Neuron (in vitro differentiated cells): Measurements from ENCODE around the gene ANKRD27.
"Not testable (repeated sequence)": the region's sequence is repeated elsewhere in the genome, so short reads cannot be mapped to it uniquely, and the experiment has no call there.

Experiments
- H2AFZ ChIP-seq: one replicate; pipeline ENCODE4 v1.6.1; 2013; ENCODE audit warnings: low read depth, mild to moderate bottlenecking, inconsistent platforms, low read length, moderate library complexity
- H3K27me3 ChIP-seq: one replicate; pipeline ENCODE4 v1.6.1; 2013; ENCODE audit warnings: low read length; ENCODE audit not compliant: insufficient read depth
- H3K36me3 ChIP-seq: one replicate; pipeline ENCODE4 v1.6.1; 2013; ENCODE audit warnings: low read length; ENCODE audit not compliant: insufficient read depth
- H3K4me1 ChIP-seq: one replicate; pipeline ENCODE4 v1.6.1; 2013; ENCODE audit warnings: low read length; ENCODE audit not compliant: insufficient read depth
- H3K4me3 ChIP-seq: 2 replicates; pipeline ENCODE4 v1.5.1; 2013; ENCODE audit warnings: mild to moderate bottlenecking, low read length, moderate library complexity
- H3K9me3 ChIP-seq: one replicate; pipeline ENCODE4 v1.6.1; 2013; ENCODE audit warnings: low read length

The ANKRD27 gene

DNA sequence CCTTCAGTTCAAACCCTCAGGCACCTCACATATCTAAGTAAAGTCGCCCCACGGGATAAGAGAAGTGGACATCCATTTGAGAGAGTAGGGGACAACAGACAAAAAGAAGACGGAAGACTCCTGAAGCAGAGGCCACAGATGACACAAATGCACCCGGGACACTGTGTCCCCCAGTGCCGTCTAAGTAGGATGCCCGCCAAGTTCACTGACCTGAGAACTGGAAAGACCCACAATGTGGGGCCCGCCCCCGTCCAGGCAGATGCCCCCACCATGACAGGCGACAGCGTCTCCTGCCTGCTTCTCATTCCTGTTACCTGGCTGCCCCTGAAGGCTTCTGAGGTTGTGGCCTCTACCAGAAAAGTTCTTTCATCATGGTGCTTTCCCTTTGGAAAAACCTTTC lies 16.9 kb downstream of the ANKRD27 start:
- Histone ChIP-seq H3K36me3 (peaks cover 16% of the 10 kb centered on the region), H3K4me3 (no peak overlapping the region), H3K4me1 (no peaks in the 10 kb centered on the region), H2AFZ (no peak overlapping the region), H3K27me3 (no peaks in the 10 kb centered on the region), H3K9me3 (no peaks in the 10 kb centered on the region)

- not testable (repeated sequence) for H3K9me3 ChIP-seq, H3K4me3 ChIP-seq, H3K4me1 ChIP-seq, H2AFZ ChIP-seq, H3K27me3 ChIP-seq
- peaks cover 16% of the 10 kb centered on the region for H3K36me3 ChIP-seq
These were observed 18.6 kb downstream of the ANKRD27 start for GRCh38 chr19:32656379-32656778.

GRCh38 chr19:32653599-32653915 lies 21.4 kb downstream of the ANKRD27 start:
- Histone ChIP-seq H2AFZ (no peak overlapping the region), H3K9me3 (no peaks in the 10 kb centered on the region), H3K4me3 (no peak overlapping the region), H3K36me3 (peaks cover 16% of the 10 kb centered on the region), H3K27me3 (no peaks in the 10 kb centered on the region), H3K4me1 (peaks cover 5% of the 10 kb centered on the region)

GRCh38 chr19:32652894-32653598 lies 21.9 kb downstream of the ANKRD27 start:
- no peak overlapping the region for H2AFZ ChIP-seq
- no peaks in the 10 kb centered on the region for H3K27me3 ChIP-seq
- H3K4me3 ChIP-seq: no peak overlapping the region
- peaks cover 5% of the 10 kb centered on the region for H3K4me1 ChIP-seq
- H3K9me3 ChIP-seq: no peaks in the 10 kb centered on the region
- H3K36me3 ChIP-seq: peaks cover 17% of the 10 kb centered on the region

DNA sequence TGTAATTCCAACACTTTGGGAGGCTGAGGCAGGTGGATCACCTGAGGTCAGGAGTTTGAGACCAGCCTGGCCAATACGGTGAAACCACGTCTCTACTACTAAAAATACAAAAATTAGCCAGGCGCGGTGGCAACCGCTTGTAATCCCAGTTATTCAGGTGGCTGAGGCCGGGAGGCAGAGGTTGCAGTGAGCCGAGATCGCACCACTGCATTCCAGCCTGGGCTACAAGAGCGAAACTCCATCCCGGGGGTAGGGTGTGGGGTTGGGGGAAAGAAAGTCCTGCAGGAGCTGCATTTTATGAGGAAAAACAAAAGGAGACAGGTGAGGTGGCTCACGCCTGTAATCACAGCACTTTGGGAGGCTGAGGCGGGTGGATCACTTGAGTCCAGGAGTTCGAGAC lies 22.6 kb downstream of the ANKRD27 start:
- H3K36me3 ChIP-seq: peaks cover 23% of the 10 kb centered on the region
- H3K4me3 ChIP-seq, H3K4me1 ChIP-seq, H2AFZ ChIP-seq, H3K27me3 ChIP-seq, H3K9me3 ChIP-seq: not testable (repeated sequence)

- H3K27me3 ChIP-seq: no peaks in the 10 kb centered on the region
- H3K4me3 ChIP-seq: no peak overlapping the region
These were observed 23.2 kb downstream of the ANKRD27 start for GRCh38 chr19:32651729-32652140.

GRCh38 chr19:32650671-32651070 lies 24.3 kb downstream of the ANKRD27 start:
- Histone ChIP-seq H3K27me3 (no peaks in the 10 kb centered on the region), H3K4me1 (peaks cover 5% of the 10 kb centered on the region), H3K4me3 (no peak overlapping the region), H2AFZ (no peak overlapping the region), H3K36me3 (peaks cover 20% of the 10 kb centered on the region), H3K9me3 (no peaks in the 10 kb centered on the region)

More at GRCh38 chr19:32651729-32652140, 23.2 kb downstream of the ANKRD27 start:
- Histone ChIP-seq H3K9me3 (no peaks in the 10 kb centered on the region), H2AFZ (no peak overlapping the region), H3K4me1 (peaks cover 5% of the 10 kb centered on the region), H3K36me3 (peaks cover 27% of the 10 kb centered on the region)

- Histone ChIP-seq H3K9me3 (no peaks in the 10 kb centered on the region), H3K36me3 (peaks cover 17% of the 10 kb centered on the region)
These were observed 25.2 kb downstream of the ANKRD27 start for GRCh38 chr19:32649751-32650150.

GRCh38 chr19:32647361-32647760 lies 27.6 kb downstream of the ANKRD27 start:
- H3K27me3 ChIP-seq: no peaks in the 10 kb centered on the region
- peaks cover 5% of the 10 kb centered on the region for H3K4me1 ChIP-seq
- H3K36me3 ChIP-seq: peaks cover 34% of the 10 kb centered on the region
- no peaks in the 10 kb centered on the region for H3K9me3 ChIP-seq
- H2AFZ ChIP-seq: no peak overlapping the region
- no peak overlapping the region for H3K4me3 ChIP-seq

More at GRCh38 chr19:32649751-32650150, 25.2 kb downstream of the ANKRD27 start:
- H2AFZ ChIP-seq: no peak overlapping the region
- H3K4me3 ChIP-seq: no peak overlapping the region
- peaks cover 5% of the 10 kb centered on the region for H3K4me1 ChIP-seq
- H3K27me3 ChIP-seq: no peaks in the 10 kb centered on the region

DNA sequence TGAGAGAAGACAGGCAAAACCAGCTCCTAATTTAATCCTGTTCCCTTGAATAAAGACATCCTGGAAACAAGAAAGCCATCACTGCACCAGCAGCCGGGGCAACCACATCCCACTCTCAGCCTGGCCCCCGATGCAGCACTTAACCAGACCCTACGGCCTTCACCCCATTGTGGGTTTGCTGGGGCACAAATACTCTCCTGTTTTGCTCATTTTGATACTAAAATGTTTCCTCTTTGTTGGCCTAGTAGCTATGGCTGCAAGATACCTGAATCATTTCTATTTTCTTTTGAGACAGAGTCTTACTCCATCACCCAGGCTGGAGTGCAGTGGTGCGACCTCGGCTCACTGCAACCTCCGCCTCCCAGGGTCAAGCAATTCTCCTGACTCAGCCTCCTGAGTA lies 28.4 kb downstream of the ANKRD27 start:
- H2AFZ ChIP-seq: no peak overlapping the region
- no peak overlapping the region for H3K4me3 ChIP-seq
- H3K4me1 ChIP-seq: peaks cover under 1% of the 10 kb centered on the region
- H3K27me3 ChIP-seq: no peaks in the 10 kb centered on the region
- H3K36me3 ChIP-seq: peaks cover 36% of the 10 kb centered on the region
- no peaks in the 10 kb centered on the region for H3K9me3 ChIP-seq

GRCh38 chr19:32642771-32643170 lies 32.2 kb downstream of the ANKRD27 start:
- Histone ChIP-seq H3K9me3 (peaks cover 22% of the 10 kb centered on the region), H2AFZ (no peak overlapping the region), H3K27me3 (no peaks in the 10 kb centered on the region), H3K4me1 (no peaks in the 10 kb centered on the region), H3K4me3 (no peak overlapping the region), H3K36me3 (peaks cover 54% of the 10 kb centered on the region)

DNA sequence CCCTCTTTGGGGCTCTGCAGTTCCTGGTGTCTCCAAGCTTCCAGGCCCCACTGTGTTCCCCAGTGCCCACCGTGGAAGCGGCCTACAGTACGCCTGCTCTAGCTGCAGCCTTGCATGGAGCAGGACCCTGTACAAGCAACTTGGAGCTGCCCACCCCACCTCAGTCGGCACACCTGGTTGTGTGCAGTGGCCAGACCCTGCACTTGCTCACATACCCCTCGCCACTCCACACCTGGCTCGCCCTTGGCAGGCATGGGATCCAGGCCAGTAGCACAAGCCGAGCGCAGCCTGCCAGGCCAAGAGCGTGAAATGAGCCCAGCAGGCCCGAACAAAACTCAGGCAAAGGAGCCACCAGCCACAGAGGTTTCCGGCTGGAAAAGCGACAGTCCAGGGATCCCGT lies 36.4 kb downstream of the ANKRD27 start:
- H3K36me3 ChIP-seq: peaks cover 43% of the 10 kb centered on the region
- H3K9me3 ChIP-seq: peaks cover 22% of the 10 kb centered on the region
- no peaks in the 10 kb centered on the region for H3K4me1 ChIP-seq
- no peak overlapping the region for H2AFZ ChIP-seq
- H3K4me3 ChIP-seq: no peak overlapping the region
- no peaks in the 10 kb centered on the region for H3K27me3 ChIP-seq

- H3K4me1 ChIP-seq: no peaks in the 10 kb centered on the region
- H3K27me3 ChIP-seq: no peaks in the 10 kb centered on the region
- H2AFZ ChIP-seq: no peak overlapping the region
- peaks cover 32% of the 10 kb centered on the region for H3K36me3 ChIP-seq
- peaks cover 22% of the 10 kb centered on the region for H3K9me3 ChIP-seq
- H3K4me3 ChIP-seq: no peak overlapping the region
These were observed 37.5 kb downstream of the ANKRD27 start for GRCh38 chr19:32637480-32637879.

DNA sequence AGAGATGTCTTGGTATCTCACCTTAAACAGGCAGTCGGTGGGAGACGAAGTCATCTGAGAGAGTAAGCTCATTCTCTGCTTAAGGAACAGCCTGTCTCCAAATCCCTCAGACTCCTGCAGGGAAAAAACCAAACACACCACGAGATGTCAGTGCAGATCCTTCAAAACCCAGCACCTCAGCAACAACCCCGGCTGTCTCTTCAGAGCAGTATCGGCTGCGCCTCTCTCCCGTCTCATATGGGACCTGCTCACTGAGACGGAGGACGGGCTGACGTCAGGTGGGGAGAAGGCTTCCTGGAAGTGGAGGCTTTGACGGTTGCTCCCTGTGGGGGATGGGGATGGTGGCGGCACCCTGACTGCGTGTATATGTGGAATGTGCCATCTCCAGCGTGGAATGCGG lies 43.6 kb downstream of the ANKRD27 start:
- no peak overlapping the region for H2AFZ ChIP-seq
- H3K27me3 ChIP-seq: no peaks in the 10 kb centered on the region
- H3K9me3 ChIP-seq: no peaks in the 10 kb centered on the region
- H3K4me1 ChIP-seq: no peaks in the 10 kb centered on the region
- H3K4me3 ChIP-seq: no peak overlapping the region
- peaks cover 15% of the 10 kb centered on the region for H3K36me3 ChIP-seq
